Liver (tissue), 9 donors: ENCODE measurements around the gene TMEM129. TPM values are rescaled to one million over a fixed set of nuclear protein-coding genes. Genes with fewer than 3 reads are reported as not detected.

ENCODE experiments used
- DNase-seq: peaks from one replicate; pipeline ENCODE4 v3.0.0-alpha.2; 2017; ENCODE audit warnings: low spot score
- H3K27ac ChIP-seq, 2 donors: one replicate each; pipeline ENCODE4 v1.7.0; 2013; ENCODE audit warnings: inconsistent platforms in 2 of 2, low read length in 2 of 2, control low read depth in 1 of 2, low read depth in 1 of 2, mild to moderate bottlenecking in 1 of 2
- H3K27me3 ChIP-seq, 4 donors: one replicate each; pipeline versions ENCODE4 v1.6.1 to v1.7.0; 2013; ENCODE audit warnings: low read length in 3 of 4, inconsistent platforms in 1 of 4, mild to moderate bottlenecking in 1 of 4, moderate library complexity in 1 of 4; ENCODE audit not compliant: control insufficient read depth in 4 of 4, insufficient read depth in 4 of 4
- H3K36me3 ChIP-seq, 4 donors: one replicate each; pipeline versions ENCODE4 v1.6.1 to v1.7.0; 2013; ENCODE audit warnings: low read length in 3 of 4, mild to moderate bottlenecking in 3 of 4, low read depth in 1 of 4, moderate library complexity in 1 of 4; ENCODE audit not compliant: control insufficient read depth in 4 of 4, insufficient read depth in 3 of 4
- H3K4me1 ChIP-seq, 4 donors: one replicate each; pipeline versions ENCODE4 v1.6.1 to v1.7.0; 2013; ENCODE audit warnings: low read length in 3 of 4, mild to moderate bottlenecking in 3 of 4, moderate library complexity in 1 of 4; ENCODE audit not compliant: control insufficient read depth in 4 of 4, insufficient read depth in 4 of 4
- H3K4me3 ChIP-seq, 3 donors: one replicate each; pipeline versions ENCODE4 v1.6.1 to v1.7.0; 2013; ENCODE audit warnings: low read length in 3 of 3, control low read depth in 1 of 3, low read depth in 1 of 3, mild to moderate bottlenecking in 1 of 3
- H3K9ac ChIP-seq, 2 donors: one replicate each; pipeline ENCODE4 v1.7.0; 2013; ENCODE audit warnings: low read length in 2 of 2, mild to moderate bottlenecking in 2 of 2, moderate library complexity in 2 of 2, control low read depth in 1 of 2, low read depth in 1 of 2
- H3K9me3 ChIP-seq, 4 donors: one replicate each; pipeline versions ENCODE4 v1.6.1 to v1.7.0; 2013; ENCODE audit warnings: low read length in 3 of 4; ENCODE audit not compliant: control insufficient read depth in 4 of 4
- CTCF ChIP-seq: fragments of 150-350 bp; IDR thresholded peaks from 2 replicates; pipeline ENCODE4 v1.5.1; 2017; ENCODE audit warnings: improper control_type of control experiment, low read depth, low read length; ENCODE audit not compliant: missing input control
- EGR1 ChIP-seq, 2 donors: IDR thresholded peaks; 2 replicates each; pipeline ENCODE4 v1.6.1; 2016 to 2018; ENCODE audit warnings: antibody characterized with exemption in 2 of 2, low read depth in 2 of 2
- FOXA2 ChIP-seq: IDR thresholded peaks from 2 replicates; pipeline ENCODE4 v1.6.1; 2016; ENCODE audit warnings: antibody characterized with exemption
- GABPA ChIP-seq, 2 donors: IDR thresholded peaks in 1 of 2; conservative IDR thresholded peaks in 1 of 2; 2 replicates each; pipeline ENCODE4 v1.6.1; 2016; ENCODE audit warnings: antibody characterized with exemption in 2 of 2, mild to moderate bottlenecking in 1 of 2, moderate library complexity in 1 of 2
- HNF4A ChIP-seq, 2 donors: conservative IDR thresholded peaks; 2 replicates each; pipeline ENCODE4 v1.6.1; 2016; ENCODE audit warnings: antibody characterized with exemption in 2 of 2, mild to moderate bottlenecking in 2 of 2
- HNF4G ChIP-seq: IDR thresholded peaks from 2 replicates; pipeline ENCODE4 v1.6.1; 2016; ENCODE audit warnings: antibody characterized with exemption
- JUND ChIP-seq, 2 donors: IDR thresholded peaks; 2 replicates each; pipeline ENCODE4 v1.6.1; 2016; ENCODE audit warnings: antibody characterized with exemption in 2 of 2
- NR2F2 ChIP-seq: IDR thresholded peaks from 2 replicates; pipeline ENCODE4 v1.6.1; 2016; ENCODE audit warnings: antibody characterized with exemption
- RXRA ChIP-seq, 2 donors: IDR thresholded peaks; 2 replicates each; pipeline ENCODE4 v1.6.1; 2017 to 2018; ENCODE audit warnings: antibody characterized with exemption in 2 of 2, mild to moderate bottlenecking in 1 of 2
- SP1 ChIP-seq: IDR thresholded peaks from 2 replicates; pipeline ENCODE4 v1.6.1; 2018; ENCODE audit warnings: antibody characterized with exemption, mild to moderate bottlenecking
- YY1 ChIP-seq: IDR thresholded peaks from 2 replicates; pipeline ENCODE4 v1.6.1; 2016; ENCODE audit warnings: antibody characterized with exemption, mild to moderate bottlenecking
- WGBS: extraction: QIAGEN DNeasy Blood & Tissue Kit; methylation state at CpG from one replicate; pipeline ENCODE4 v1.1.7; 2013; 5-methylcytosine and 5-hydroxymethylcytosine counted together
- polyA plus RNA-seq, 2 donors: library from polyadenylated mRNA; stranded (reverse) in 1 of 2; unstranded in 1 of 2; fragments of 200-250 nt in 1 of 2; fragments of >200 nt in 1 of 2; fragmentation: Nextera tagmentation in 1 of 2; extraction: Ambion mirVana in 1 of 2; gene quantifications; one replicate each; pipeline versions ENCODE4 v1.2.1 to v1.2.3, GENCODE V29; 2013 to 2015
- total RNA-seq, 2 donors: library from RNA; depleted of rRNA; stranded (reverse); fragments of >200 nt; gene quantifications; one replicate each; pipeline ENCODE4 v1.2.3, GENCODE V29; 2014
- TF ChIP-seq, protein P1 (sequence below): IDR thresholded peaks from 2 replicates; pipeline ENCODE4 v1.6.1; 2016; ENCODE audit warnings: antibody characterized with exemption
- TF ChIP-seq, protein P2 (sequence below): IDR thresholded peaks from 2 replicates; pipeline ENCODE4 v1.6.1; 2016; ENCODE audit warnings: antibody characterized with exemption
- TF ChIP-seq, protein P3 (sequence below): IDR thresholded peaks from 2 replicates; pipeline ENCODE4 v1.6.1; 2016; ENCODE audit warnings: antibody characterized with exemption, mild to moderate bottlenecking
- donor health status: healthy.
- donor health status: healthy.
- donor health status: healthy.
- donor health status: healthy.
- donor health status: healthy.

The TMEM129 gene
- total and polyA plus RNA-seq, 4 donors, result 12.2 to 37.0 (median 21.8) TPM

DNA sequence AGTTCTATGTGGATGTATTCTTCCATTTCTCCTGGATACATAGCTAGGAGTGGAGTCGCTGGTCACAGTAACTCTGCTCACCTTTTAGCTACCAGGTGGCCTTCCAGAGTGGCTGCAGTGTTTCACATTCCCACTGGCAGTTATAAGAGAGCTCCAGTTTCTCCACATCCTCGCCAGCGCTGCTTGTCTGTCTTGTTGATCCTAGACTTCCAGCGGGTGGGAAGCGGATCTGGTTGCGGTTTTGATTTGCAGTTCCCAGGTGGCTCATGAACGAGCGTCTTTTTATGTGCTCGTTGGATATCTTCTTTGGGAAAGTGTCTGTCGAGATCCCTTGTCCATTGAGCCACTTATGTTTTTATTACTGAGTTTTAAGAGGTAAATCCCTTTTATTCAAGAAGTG lies 11.8 kb upstream of the TMEM129 start:
- TF ChIP-seq EGR1 (IDR thresholded peaks at IDR 0.05; ENCODE audit: low read depth in 2 of 2), result no peak
- no peak for TF ChIP-seq JUND (IDR thresholded peaks at IDR 0.05)
- no peak for TF ChIP-seq HNF4G
- Histone ChIP-seq H3K4me3 (no peak overlapping the region), H3K27me3 (no peaks in the 10 kb centered on the region), H3K27ac (no peak overlapping the region), H3K36me3 (peaks cover 0 to 13% (median 7%) of the 10 kb centered on the region in 4 donors), H3K9me3 (peaks cover 0 to 5% (median 1%) of the 10 kb centered on the region in 4 donors), H3K9ac (no peak overlapping the region), H3K4me1 (peaks cover 0 to 4% (median 0%) of the 10 kb centered on the region in 4 donors)
- no peak for DNase-seq
- WGBS, result 98% methylated on average over 10 of the region's 10 CpGs

DNA sequence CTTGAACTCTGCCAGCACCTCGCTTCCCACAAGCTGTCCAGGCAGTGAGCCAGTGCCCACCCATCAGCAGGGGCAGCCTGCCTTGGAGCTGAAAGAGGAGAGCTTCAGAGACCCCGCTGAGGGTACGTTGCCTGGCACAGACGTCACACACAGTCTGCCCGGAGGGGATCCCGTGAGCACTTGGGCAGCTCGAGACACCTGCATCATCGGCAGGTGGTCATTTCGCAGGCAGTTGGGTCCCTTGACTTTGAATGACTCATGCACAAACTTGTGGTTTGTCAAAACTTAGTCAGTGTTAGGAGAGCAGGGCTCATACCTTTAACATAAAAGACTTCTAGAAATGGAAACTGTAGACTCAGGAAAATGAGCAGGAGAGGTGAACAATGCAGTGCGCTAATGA lies 10.1 kb upstream of the TMEM129 start:
- Histone ChIP-seq H3K4me1 (peaks cover 0 to 7% (median 0%) of the 10 kb centered on the region in 4 donors), H3K9me3 (no peaks in the 10 kb centered on the region), H3K4me3 (no peak overlapping the region), H3K27me3 (no peaks in the 10 kb centered on the region), H3K36me3 (peaks cover 0 to 9% (median 4%) of the 10 kb centered on the region in 4 donors), H3K9ac (no peak overlapping the region), H3K27ac (no peak overlapping the region)
- 96% methylated on average over 10 of the region's 10 CpGs for WGBS
- no peak for DNase-seq
- TF ChIP-seq HNF4A (conservative IDR thresholded peaks at IDR 0.05), result no peak
- no peak for TF ChIP-seq HNF4G
- TF ChIP-seq, protein P1, sequence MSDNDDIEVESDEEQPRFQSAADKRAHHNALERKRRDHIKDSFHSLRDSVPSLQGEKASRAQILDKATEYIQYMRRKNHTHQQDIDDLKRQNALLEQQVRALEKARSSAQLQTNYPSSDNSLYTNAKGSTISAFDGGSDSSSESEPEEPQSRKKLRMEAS, result no peak
- TF ChIP-seq CTCF, result no peak
- TF ChIP-seq, protein P2, sequence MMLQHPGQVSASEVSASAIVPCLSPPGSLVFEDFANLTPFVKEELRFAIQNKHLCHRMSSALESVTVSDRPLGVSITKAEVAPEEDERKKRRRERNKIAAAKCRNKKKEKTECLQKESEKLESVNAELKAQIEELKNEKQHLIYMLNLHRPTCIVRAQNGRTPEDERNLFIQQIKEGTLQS, result no peak
- TF ChIP-seq NR2F2, result no peak
- TF ChIP-seq GABPA (IDR thresholded peaks at IDR 0.05 in 1 of 2, conservative IDR thresholded peaks at IDR 0.05 in 1 of 2), result no peak
- no peak for TF ChIP-seq FOXA2
- TF ChIP-seq SP1, result no peak

DNA sequence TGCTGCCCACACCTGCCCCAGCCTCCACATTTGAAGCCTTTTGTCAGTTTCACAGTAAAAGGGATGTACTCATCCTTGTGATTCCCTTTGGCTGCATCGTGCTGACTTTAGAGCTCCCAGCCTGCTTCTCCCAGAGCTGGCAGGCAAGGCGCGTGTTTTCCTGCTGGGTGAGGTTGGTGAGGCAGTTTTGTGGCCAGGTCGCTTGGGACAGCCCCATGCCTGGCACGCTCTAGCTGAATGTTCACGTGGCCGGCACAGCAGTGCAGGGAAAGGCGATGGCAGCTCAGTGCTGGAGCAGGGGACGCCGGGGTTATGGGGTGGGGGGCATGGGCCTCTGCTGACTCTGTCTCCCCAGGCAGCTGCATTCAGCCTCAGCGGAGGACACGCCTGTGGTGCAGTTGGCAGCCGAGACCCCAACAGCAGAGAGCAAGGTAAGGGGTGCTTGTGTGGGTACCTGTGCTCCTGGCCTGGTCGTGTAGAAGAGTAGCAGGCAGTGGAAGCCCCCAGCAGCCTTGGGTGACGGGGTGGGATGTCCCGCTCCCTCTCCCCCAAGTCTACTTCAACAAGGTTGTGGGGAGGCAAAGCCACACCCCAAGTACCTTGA lies 9.5 kb upstream of the TMEM129 start:
- H3K27me3 ChIP-seq, result no peaks in the 10 kb centered on the region
- no peak overlapping the region for H3K4me3 ChIP-seq
- peaks cover 0 to 6% (median 4%) of the 10 kb centered on the region in 4 donors for H3K36me3 ChIP-seq
- H3K4me1 ChIP-seq, result peaks cover 0 to 9% (median 0%) of the 10 kb centered on the region in 4 donors
- 95% methylated on average over 16 of the region's 16 CpGs for WGBS
- no peaks in the 10 kb centered on the region for H3K9me3 ChIP-seq
- H3K9ac ChIP-seq, result no peak overlapping the region
- H3K27ac ChIP-seq, result no peak overlapping the region
- DNase-seq, result no peak
- no peak for TF ChIP-seq HNF4G
- no peak for TF ChIP-seq RXRA (IDR thresholded peaks at IDR 0.05)
- no peak for TF ChIP-seq EGR1 (IDR thresholded peaks at IDR 0.05; ENCODE audit: low read depth in 2 of 2)
- no peak for TF ChIP-seq SP1
- no peak for TF ChIP-seq GABPA (IDR thresholded peaks at IDR 0.05 in 1 of 2, conservative IDR thresholded peaks at IDR 0.05 in 1 of 2)
- TF ChIP-seq, protein P1, result no peak
- TF ChIP-seq NR2F2, result no peak
- TF ChIP-seq, protein P2, result no peak
- TF ChIP-seq FOXA2, result no peak
- no peak for TF ChIP-seq JUND (IDR thresholded peaks at IDR 0.05)
- no peak for TF ChIP-seq YY1
- no peak for TF ChIP-seq CTCF
- TF ChIP-seq, protein P3, sequence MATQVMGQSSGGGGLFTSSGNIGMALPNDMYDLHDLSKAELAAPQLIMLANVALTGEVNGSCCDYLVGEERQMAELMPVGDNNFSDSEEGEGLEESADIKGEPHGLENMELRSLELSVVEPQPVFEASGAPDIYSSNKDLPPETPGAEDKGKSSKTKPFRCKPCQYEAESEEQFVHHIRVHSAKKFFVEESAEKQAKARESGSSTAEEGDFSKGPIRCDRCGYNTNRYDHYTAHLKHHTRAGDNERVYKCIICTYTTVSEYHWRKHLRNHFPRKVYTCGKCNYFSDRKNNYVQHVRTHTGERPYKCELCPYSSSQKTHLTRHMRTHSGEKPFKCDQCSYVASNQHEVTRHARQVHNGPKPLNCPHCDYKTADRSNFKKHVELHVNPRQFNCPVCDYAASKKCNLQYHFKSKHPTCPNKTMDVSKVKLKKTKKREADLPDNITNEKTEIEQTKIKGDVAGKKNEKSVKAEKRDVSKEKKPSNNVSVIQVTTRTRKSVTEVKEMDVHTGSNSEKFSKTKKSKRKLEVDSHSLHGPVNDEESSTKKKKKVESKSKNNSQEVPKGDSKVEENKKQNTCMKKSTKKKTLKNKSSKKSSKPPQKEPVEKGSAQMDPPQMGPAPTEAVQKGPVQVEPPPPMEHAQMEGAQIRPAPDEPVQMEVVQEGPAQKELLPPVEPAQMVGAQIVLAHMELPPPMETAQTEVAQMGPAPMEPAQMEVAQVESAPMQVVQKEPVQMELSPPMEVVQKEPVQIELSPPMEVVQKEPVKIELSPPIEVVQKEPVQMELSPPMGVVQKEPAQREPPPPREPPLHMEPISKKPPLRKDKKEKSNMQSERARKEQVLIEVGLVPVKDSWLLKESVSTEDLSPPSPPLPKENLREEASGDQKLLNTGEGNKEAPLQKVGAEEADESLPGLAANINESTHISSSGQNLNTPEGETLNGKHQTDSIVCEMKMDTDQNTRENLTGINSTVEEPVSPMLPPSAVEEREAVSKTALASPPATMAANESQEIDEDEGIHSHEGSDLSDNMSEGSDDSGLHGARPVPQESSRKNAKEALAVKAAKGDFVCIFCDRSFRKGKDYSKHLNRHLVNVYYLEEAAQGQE, result no peak
